B cell (primary cell): Measurements from ENCODE around the gene UTP11. TPM values are rescaled to one million over a fixed set of nuclear protein-coding genes. Genes with fewer than 3 reads are reported as not detected.

Experiments
- ATAC-seq: fragments of 200-7000 bp; cut with Tn5 transposase; one replicate; pipeline ENCODE4 v1.10.0; 2021; ENCODE audit warnings: low read depth, mild to moderate bottlenecking, moderate number of reproducible peaks, moderate library complexity
- CTCF ChIA-PET: fragments of 350-600 bp; sonication (Branson Sonifier 250); formaldehyde crosslinking; loops from one replicate; lab custom pipeline; 2021; ENCODE audit warnings: antibody characterized with exemption, inconsistent platforms; lab: Charles Lee
- POLR2A ChIA-PET: fragments of 350-600 bp; sonication (Branson Sonifier 250); formaldehyde crosslinking; loops from one replicate; lab custom pipeline; 2021; ENCODE audit warnings: antibody characterized with exemption; lab: Charles Lee
- DNase-seq: peaks from one replicate; pipeline ENCODE4 v3.0.0; 2013
- H2AFZ ChIP-seq: 2 replicates; pipeline ENCODE4 v1.6.1; 2012; ENCODE audit warnings: mild to moderate bottlenecking, low read depth, low read length; ENCODE audit not compliant: insufficient read depth, poor library complexity, severe bottlenecking
- H3K27ac ChIP-seq, 2 donors: 1 replicate in 1 of 2; 2 replicates in 1 of 2; pipeline ENCODE4 v1.5.1; 2012 to 2013; ENCODE audit warnings: low read length in 2 of 2, mild to moderate bottlenecking in 2 of 2, moderate library complexity in 1 of 2
- H3K27me3 ChIP-seq, 4 experiments: fragments of 200-600 bp in 1 of 4; sonication (generic) in 1 of 4; replicated peaks in 1 of 4; 1 replicate in 2 of 4; 2 replicates in 2 of 4; pipeline versions ENCODE4 v1.6.1 to v1.7.0; 2013 to 2016; ENCODE audit warnings: low read length in 3 of 4, mild to moderate bottlenecking in 2 of 4, mixed read lengths in 1 of 4, moderate library complexity in 1 of 4; ENCODE audit not compliant: insufficient read depth in 4 of 4, control insufficient read depth in 3 of 4; ENCODE audit errors: control extremely low read depth in 1 of 4
- H3K36me3 ChIP-seq, 2 experiments: replicated peaks in 1 of 2; 1 replicate in 1 of 2; 2 replicates in 1 of 2; pipeline versions ENCODE4 v1.6.1 to v1.7.1; 2013; ENCODE audit warnings: low read length in 1 of 2; ENCODE audit not compliant: insufficient read depth in 2 of 2, control insufficient read depth in 1 of 2; ENCODE audit errors: control extremely low read depth in 1 of 2, extremely low read depth in 1 of 2
- H3K4me1 ChIP-seq, 2 donors: fragments of 200-600 bp in 1 of 2; sonication (generic) in 1 of 2; 1 replicate in 1 of 2; 2 replicates in 1 of 2; pipeline versions ENCODE4 v1.5.1 to v1.6.1; 2013 to 2017; ENCODE audit warnings: low read length in 2 of 2; ENCODE audit not compliant: control insufficient read depth in 2 of 2, insufficient read depth in 2 of 2
- H3K4me2 ChIP-seq: replicated peaks from 2 replicates; pipeline ENCODE3; 2012; ENCODE audit warnings: mild to moderate bottlenecking, low read depth, low read length; ENCODE audit not compliant: poor library complexity, severe bottlenecking
- H3K4me3 ChIP-seq, 5 experiments: fragments of 200-600 bp in 1 of 5; sonication (generic) in 1 of 5; 1 replicate in 3 of 5; 2 replicates in 2 of 5; pipeline versions ENCODE4 v1.5.1 to v1.7.0; 2011 to 2016; ENCODE audit warnings: low read length in 4 of 5, mild to moderate bottlenecking in 4 of 5, low read depth in 2 of 5, control low read depth in 1 of 5, moderate library complexity in 1 of 5; ENCODE audit not compliant: insufficient read depth in 1 of 5; ENCODE audit errors: control extremely low read depth in 1 of 5, extremely low read depth in 1 of 5
- H3K79me2 ChIP-seq: fragments of 200-600 bp; sonication (generic); one replicate; pipeline ENCODE4 v1.6.0; 2016; ENCODE audit warnings: low read length; ENCODE audit not compliant: control insufficient read depth, insufficient read depth
- H3K9ac ChIP-seq: fragments of 200-600 bp; sonication (generic); 2 replicates; pipeline ENCODE4 v1.6.1; 2017; ENCODE audit warnings: mild to moderate bottlenecking, low read length, moderate library complexity
- H3K9me3 ChIP-seq, 3 donors: one replicate each; pipeline versions ENCODE4 v1.6.1 to v1.7.1; 2013; ENCODE audit warnings: low read length in 2 of 3; ENCODE audit not compliant: control insufficient read depth in 2 of 3, insufficient read depth in 1 of 3; ENCODE audit errors: control extremely low read depth in 1 of 3
- H4K20me1 ChIP-seq: 2 replicates; pipeline ENCODE4 v1.6.0; 2012; ENCODE audit warnings: mild to moderate bottlenecking, low read length; ENCODE audit not compliant: insufficient read depth, control insufficient read depth, poor library complexity, severe bottlenecking
- H3K27ac Mint-ChIP-seq: one replicate; pipeline ENCODE4 v1.8.0; 2021; ENCODE audit warnings: mixed read lengths
- H3K27me3 Mint-ChIP-seq: one replicate; pipeline ENCODE4 v1.8.0; 2021; ENCODE audit warnings: mixed read lengths
- H3K4me1 Mint-ChIP-seq: one replicate; pipeline ENCODE4 v1.8.0; 2021; ENCODE audit warnings: mixed read lengths
- H3K4me3 Mint-ChIP-seq: one replicate; pipeline ENCODE4 v1.8.0; 2021; ENCODE audit warnings: mixed read lengths
- H3K9me3 Mint-ChIP-seq: one replicate; pipeline ENCODE4 v1.8.0; 2022; ENCODE audit warnings: mixed read lengths; ENCODE audit not compliant: insufficient read depth
- EZH2 ChIP-seq: IDR thresholded peaks from 2 replicates; pipeline ENCODE4 v1.6.1; 2012; ENCODE audit warnings: borderline replicate concordance, low read depth, mild to moderate bottlenecking, moderate library complexity, low read length; ENCODE audit not compliant: insufficient read depth, poor library complexity, severe bottlenecking
- WGBS: methylation state at CpG from one replicate; pipeline ENCODE4 v1.1.5; 2013; ENCODE audit warnings: missing lambda C conversion rate; ENCODE audit not compliant: insufficient coverage; 5-methylcytosine and 5-hydroxymethylcytosine counted together
- intact Hi-C: fragments of 100-400 bp; cut with micrococcal nuclease; formaldehyde crosslinking; loops from one replicate; pipeline ENCODE4 v1.10.0; 2022
- polyA plus RNA-seq: library from polyadenylated mRNA; depleted of rRNA; stranded (reverse); fragments of >200 nt; gene quantifications from 2 replicates; pipeline ENCODE4 v1.2.3, GENCODE V29; 2012
- total RNA-seq, 2 donors: library from RNA; stranded (reverse); fragments of 120-200 nt in 1 of 2; gene quantifications; 1 replicate in 1 of 2; 2 replicates in 1 of 2; pipeline versions ENCODE4 v1.2.3 to v1.2.4, GENCODE V29; 2013 to 2022
- TF ChIP-seq, protein P1 (sequence below): fragments of 200-600 bp; IDR thresholded peaks from one replicate; pipeline ENCODE4 v1.8.0; 2022; ENCODE audit warnings: antibody characterized with exemption, mild to moderate bottlenecking

Gene UTP11
- total and polyA plus RNA-seq, 2 donors (not counting 1 experiment from before 2014, with no cell fraction given): 6.0 to 16.8 TPM

DNA sequence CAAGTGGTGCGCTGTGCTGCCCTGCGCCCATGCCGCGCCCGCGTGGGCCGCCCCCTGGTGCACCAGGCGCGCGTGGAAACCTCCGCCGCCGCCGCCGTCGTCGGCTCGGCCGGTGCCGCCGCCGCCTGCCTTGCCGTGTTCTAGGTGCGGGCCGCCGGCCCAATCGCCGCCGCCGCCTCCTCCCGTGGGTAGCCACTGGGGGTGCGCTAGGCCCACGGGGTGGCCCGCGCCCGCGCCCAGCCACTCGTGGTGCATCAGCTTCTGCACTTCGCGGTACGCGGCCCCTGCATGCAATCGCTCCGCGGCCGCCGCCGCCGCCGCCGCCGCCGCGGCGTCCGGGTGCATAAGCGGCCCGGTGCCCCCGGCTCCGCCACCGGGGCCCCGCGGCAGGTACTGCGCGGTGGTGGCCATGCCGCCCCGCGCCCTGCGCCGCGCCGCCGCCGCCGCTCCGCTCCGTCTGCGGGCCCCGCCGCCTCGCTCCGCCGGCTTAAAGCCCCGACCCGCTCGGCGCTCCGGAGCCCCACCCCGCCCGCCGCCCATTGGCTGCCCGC is 33.9 kb downstream of the UTP11 start, which contains the start of gene POU3F1:
Gene POU3F1, minus strand, starts transcription at position 461 of the 551 bp plus-strand sequence. Its CDS starts 50 bp downstream, at position 411.
- WGBS: under 1% methylated on average over 92 of the region's 92 CpGs
- ChIA-PET POLR2A (interaction anchor here (0.7 kb wide), 1 partner anchor 429 kb away, joined by 5 read pairs; no protein-coding TSS in a partner anchor), CTCF (interaction anchor here (1.1 to 1.3 kb wide), 2 partner anchors 16 to 429 kb away, joined by 3 read pairs; no protein-coding TSS in a partner anchor)
- Histone ChIP-seq H3K36me3 (no peaks in the 10 kb centered on the region), H2AFZ (peak within 1 kb of the TSS; percentile 79), H3K9ac (peak within 1 kb of the TSS; percentile 64), H3K4me1 (peaks cover 23 to 24% of the 10 kb centered on the region in 2 donors), H3K27me3 (peaks cover 0 to 50% (median 36%) of the 10 kb centered on the region in 4 experiments), H3K79me2 (no peaks in the 10 kb centered on the region), H4K20me1 (no peaks in the 10 kb centered on the region), H3K27ac (no peak within 1 kb of the TSS), H3K4me3 (peak within 1 kb of the TSS in 4 of 5 experiments; percentile 43 to 68 (median 60)), H3K9me3 (peaks cover 0 to 21% (median 0%) of the 10 kb centered on the region in 3 donors), H3K4me2 (peak within 1 kb of the TSS; percentile 97)
- ATAC-seq: peak; percentile 9
- TF ChIP-seq, protein P1, sequence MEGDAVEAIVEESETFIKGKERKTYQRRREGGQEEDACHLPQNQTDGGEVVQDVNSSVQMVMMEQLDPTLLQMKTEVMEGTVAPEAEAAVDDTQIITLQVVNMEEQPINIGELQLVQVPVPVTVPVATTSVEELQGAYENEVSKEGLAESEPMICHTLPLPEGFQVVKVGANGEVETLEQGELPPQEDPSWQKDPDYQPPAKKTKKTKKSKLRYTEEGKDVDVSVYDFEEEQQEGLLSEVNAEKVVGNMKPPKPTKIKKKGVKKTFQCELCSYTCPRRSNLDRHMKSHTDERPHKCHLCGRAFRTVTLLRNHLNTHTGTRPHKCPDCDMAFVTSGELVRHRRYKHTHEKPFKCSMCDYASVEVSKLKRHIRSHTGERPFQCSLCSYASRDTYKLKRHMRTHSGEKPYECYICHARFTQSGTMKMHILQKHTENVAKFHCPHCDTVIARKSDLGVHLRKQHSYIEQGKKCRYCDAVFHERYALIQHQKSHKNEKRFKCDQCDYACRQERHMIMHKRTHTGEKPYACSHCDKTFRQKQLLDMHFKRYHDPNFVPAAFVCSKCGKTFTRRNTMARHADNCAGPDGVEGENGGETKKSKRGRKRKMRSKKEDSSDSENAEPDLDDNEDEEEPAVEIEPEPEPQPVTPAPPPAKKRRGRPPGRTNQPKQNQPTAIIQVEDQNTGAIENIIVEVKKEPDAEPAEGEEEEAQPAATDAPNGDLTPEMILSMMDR: no peak
- TF ChIP-seq EZH2: no peak
- peaks cover 31% of the 10 kb centered on the region for H3K27me3 Mint-ChIP-seq
- peak within 1 kb of the TSS; percentile 90 for H3K4me3 Mint-ChIP-seq
- intact Hi-C loops: loop anchor here (2.0 to 5.0 kb wide), 4 partner anchors 34 to 1446 kb away; partner anchors contain the start of genes BMP8A and UTP11
- no peaks in the 10 kb centered on the region for H3K9me3 Mint-ChIP-seq
- peaks cover 18% of the 10 kb centered on the region for H3K4me1 Mint-ChIP-seq
- H3K27ac Mint-ChIP-seq: peak within 1 kb of the TSS; percentile 53
- DNase-seq: no peak
